ENCODE data around the gene FYCO1.
A peak's percentile ranks its signal among the peaks of the same experiment; 100 is the strongest.

Gene FYCO1

GRCh38 chr3:45885979-45886705 lies 109.5 kb downstream of the FYCO1 start, which contains the start of gene CCR9:
Gene CCR9, plus strand, starts transcription at chr3:45886543. Its CDS starts 8,391 bp downstream, at chr3:45894934.
- H3K36me3 Mint-ChIP-seq, result no peaks in the 10 kb centered on the region
- no peak within 1 kb of the TSS for H3K27ac Mint-ChIP-seq
- peaks cover 4 to 6% of the 10 kb centered on the region in 2 donors for H3K27me3 Mint-ChIP-seq
- H3K4me1 Mint-ChIP-seq, result peaks cover 28 to 57% of the 10 kb centered on the region in 2 donors
- H3K9me3 Mint-ChIP-seq, result no peaks in the 10 kb centered on the region
- no peak within 1 kb of the TSS for H3K4me3 Mint-ChIP-seq
- ATAC-seq (replicated peaks) (no peak), DNase-seq (no peak)

- Mint-ChIP-seq H3K9me3 (no peaks in the 10 kb centered on the region), H3K4me3 (no peak overlapping the region), H3K36me3 (no peaks in the 10 kb centered on the region), H3K27ac (no peak overlapping the region), H3K4me1 (peaks cover 21 to 50% of the 10 kb centered on the region in 2 donors), H3K27me3 (peaks cover 4 to 6% of the 10 kb centered on the region in 2 donors)
- DNase-seq (no peak), ATAC-seq (replicated peaks) (peak in 1 of 2 donors; percentile 54)
Observed at GRCh38 chr3:45884368-45885201, 111.0 kb downstream of the FYCO1 start.

GRCh38 chr3:45881078-45882022 lies 114.3 kb downstream of the FYCO1 start:
- Mint-ChIP-seq H3K4me3 (no peak overlapping the region), H3K27me3 (peaks cover 4 to 6% of the 10 kb centered on the region in 2 donors), H3K27ac (no peak overlapping the region), H3K9me3 (no peaks in the 10 kb centered on the region), H3K36me3 (no peaks in the 10 kb centered on the region), H3K4me1 (peaks cover 8 to 30% of the 10 kb centered on the region in 2 donors)
- ATAC-seq (replicated peaks) (peak; percentile 49 to 56), DNase-seq (no peak)

- Mint-ChIP-seq H3K27ac (no peak overlapping the region), H3K27me3 (peaks cover 4 to 6% of the 10 kb centered on the region in 2 donors), H3K4me3 (no peak overlapping the region), H3K9me3 (no peaks in the 10 kb centered on the region), H3K36me3 (no peaks in the 10 kb centered on the region), H3K4me1 (peaks cover 7 to 27% of the 10 kb centered on the region in 2 donors)
- no peak for DNase-seq
- no peak for ATAC-seq (replicated peaks)
Observed at GRCh38 chr3:45880725-45881077, 114.9 kb downstream of the FYCO1 start.

DNA sequence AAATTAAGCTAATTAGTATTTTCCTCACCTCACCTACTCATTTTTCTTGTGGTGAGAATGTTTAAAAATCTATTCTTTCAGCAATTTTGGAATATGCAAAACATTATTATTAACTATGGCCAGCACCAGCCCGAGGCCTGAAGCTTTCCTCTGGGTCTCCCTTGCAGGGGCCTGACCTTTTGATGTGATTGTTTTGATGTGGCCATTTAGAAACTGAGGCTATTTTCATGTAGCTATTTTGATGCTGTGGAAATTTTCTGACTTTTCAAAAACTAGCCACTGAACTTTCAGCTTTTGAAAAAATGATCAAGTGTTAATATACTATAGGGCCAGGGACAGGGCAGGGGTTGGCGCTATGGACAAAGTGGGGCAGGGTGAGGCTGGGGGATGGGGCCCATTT lies 117.5 kb downstream of the FYCO1 start:
- Mint-ChIP-seq H3K4me3 (no peak overlapping the region), H3K4me1 (peaks cover 5 to 19% of the 10 kb centered on the region in 2 donors), H3K27me3 (no peaks in the 10 kb centered on the region), H3K36me3 (peaks cover 0 to 4% of the 10 kb centered on the region in 2 donors), H3K9me3 (peaks cover 1 to 7% of the 10 kb centered on the region in 2 donors), H3K27ac (no peak overlapping the region)
- ATAC-seq (replicated peaks) (peak in 1 of 2 donors; percentile 54), DNase-seq (no peak)

DNA sequence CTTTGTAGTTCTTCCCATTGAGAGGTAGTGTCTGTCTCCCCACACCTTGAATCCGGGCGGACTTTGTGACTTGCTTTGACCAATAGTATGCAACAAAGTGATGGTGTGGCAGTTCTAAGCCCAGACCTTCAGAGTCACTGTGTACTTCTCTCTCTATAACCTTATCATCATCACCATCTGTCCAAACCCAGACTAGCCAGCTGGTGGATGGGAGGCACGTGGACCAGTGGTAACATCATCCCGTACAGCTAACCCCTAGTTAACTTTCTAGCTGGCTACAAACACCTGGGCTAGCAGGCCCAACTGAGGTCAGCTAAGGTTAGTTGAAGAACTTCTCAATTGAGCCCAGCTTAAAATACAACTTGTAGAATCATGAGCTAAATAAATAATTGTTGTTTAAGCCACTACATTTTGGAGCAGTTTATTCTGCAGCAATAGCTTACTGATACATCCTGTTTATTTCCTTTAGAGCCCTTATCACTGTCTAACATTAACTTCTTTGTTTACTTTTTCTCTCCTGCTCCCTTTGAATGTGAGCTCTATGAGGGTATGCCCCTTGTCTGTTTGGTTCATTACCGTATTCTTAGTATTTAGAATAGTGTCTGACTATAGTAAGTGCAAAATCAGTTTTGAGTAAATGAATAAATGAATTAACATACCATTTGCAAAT lies 120.8 kb downstream of the FYCO1 start:
- Mint-ChIP-seq H3K4me1 (peaks cover 15 to 32% of the 10 kb centered on the region in 2 donors), H3K27me3 (no peaks in the 10 kb centered on the region), H3K4me3 (no peak overlapping the region)

GRCh38 chr3:45873638-45874037 lies 122.0 kb downstream of the FYCO1 start:
- ATAC-seq (replicated peaks) (no peak), DNase-seq (no peak)
- Mint-ChIP-seq H3K4me3 (no peak overlapping the region), H3K27me3 (no peaks in the 10 kb centered on the region), H3K9me3 (peaks cover 1 to 7% of the 10 kb centered on the region in 2 donors), H3K27ac (no peak overlapping the region), H3K4me1 (peaks cover 15 to 35% of the 10 kb centered on the region in 2 donors), H3K36me3 (peaks cover 0 to 4% of the 10 kb centered on the region in 2 donors)

More for the DNA sequence above, 120.8 kb downstream of the FYCO1 start:
- Mint-ChIP-seq H3K36me3 (peaks cover 0 to 4% of the 10 kb centered on the region in 2 donors), H3K9me3 (peaks cover 1 to 7% of the 10 kb centered on the region in 2 donors), H3K27ac (no peak overlapping the region)
- ATAC-seq (replicated peaks) (no peak), DNase-seq (no peak)

- H3K36me3 Mint-ChIP-seq, result peaks cover 0 to 4% of the 10 kb centered on the region in 2 donors
- H3K27ac Mint-ChIP-seq, result no peak overlapping the region
- ATAC-seq (replicated peaks), result no peak
- DNase-seq, result no peak
- H3K27me3 Mint-ChIP-seq, result no peaks in the 10 kb centered on the region
- H3K9me3 Mint-ChIP-seq, result peaks cover 1 to 7% of the 10 kb centered on the region in 2 donors
- peaks cover 15 to 29% of the 10 kb centered on the region in 2 donors for H3K4me1 Mint-ChIP-seq
- no peak overlapping the region for H3K4me3 Mint-ChIP-seq
Observed at GRCh38 chr3:45873036-45873435, 122.6 kb downstream of the FYCO1 start.

- no peaks in the 10 kb centered on the region for H3K27me3 Mint-ChIP-seq
- peaks cover 1 to 7% of the 10 kb centered on the region in 2 donors for H3K9me3 Mint-ChIP-seq
- H3K27ac Mint-ChIP-seq, result no peak overlapping the region
- H3K4me1 Mint-ChIP-seq, result peaks cover 15 to 28% of the 10 kb centered on the region in 2 donors
- ATAC-seq (replicated peaks), result peak; percentile 76 to 87
- peak overlapping the region in 1 of 2 donors; percentile 32 for H3K4me3 Mint-ChIP-seq
- peaks cover 0 to 4% of the 10 kb centered on the region in 2 donors for H3K36me3 Mint-ChIP-seq
- peak; percentile 17 for DNase-seq
Observed at GRCh38 chr3:45872569-45872968, 123.1 kb downstream of the FYCO1 start.

GRCh38 chr3:45871780-45872179 lies 123.8 kb downstream of the FYCO1 start:
- no peak overlapping the region for H3K27ac Mint-ChIP-seq
- H3K36me3 Mint-ChIP-seq, result peaks cover 0 to 4% of the 10 kb centered on the region in 2 donors
- DNase-seq (no peak), ATAC-seq (replicated peaks) (no peak)
- H3K4me1 Mint-ChIP-seq, result peaks cover 15 to 33% of the 10 kb centered on the region in 2 donors
- H3K4me3 Mint-ChIP-seq, result peak overlapping the region in 1 of 2 donors; percentile 32
- H3K27me3 Mint-ChIP-seq, result peaks cover 0 to 4% of the 10 kb centered on the region in 2 donors
- peaks cover 1 to 7% of the 10 kb centered on the region in 2 donors for H3K9me3 Mint-ChIP-seq

- DNase-seq (peak; percentile 9), ATAC-seq (replicated peaks) (peak; percentile 72 to 78)
- Mint-ChIP-seq H3K4me3 (no peak overlapping the region), H3K27ac (no peak overlapping the region), H3K4me1 (peaks cover 18 to 42% of the 10 kb centered on the region in 2 donors), H3K9me3 (peaks cover 1 to 7% of the 10 kb centered on the region in 2 donors), H3K27me3 (peaks cover 0 to 4% of the 10 kb centered on the region in 2 donors), H3K36me3 (peaks cover 0 to 4% of the 10 kb centered on the region in 2 donors)
Observed at GRCh38 chr3:45870099-45870498, 125.5 kb downstream of the FYCO1 start.

GRCh38 chr3:45869638-45870037 lies 126.0 kb downstream of the FYCO1 start:
- no peak for ATAC-seq (replicated peaks)
- Mint-ChIP-seq H3K4me3 (no peak overlapping the region), H3K27me3 (peaks cover 0 to 4% of the 10 kb centered on the region in 2 donors), H3K4me1 (peaks cover 22 to 47% of the 10 kb centered on the region in 2 donors), H3K9me3 (peaks cover 1 to 7% of the 10 kb centered on the region in 2 donors), H3K36me3 (peaks cover 0 to 4% of the 10 kb centered on the region in 2 donors), H3K27ac (no peak overlapping the region)
- no peak for DNase-seq

DNA sequence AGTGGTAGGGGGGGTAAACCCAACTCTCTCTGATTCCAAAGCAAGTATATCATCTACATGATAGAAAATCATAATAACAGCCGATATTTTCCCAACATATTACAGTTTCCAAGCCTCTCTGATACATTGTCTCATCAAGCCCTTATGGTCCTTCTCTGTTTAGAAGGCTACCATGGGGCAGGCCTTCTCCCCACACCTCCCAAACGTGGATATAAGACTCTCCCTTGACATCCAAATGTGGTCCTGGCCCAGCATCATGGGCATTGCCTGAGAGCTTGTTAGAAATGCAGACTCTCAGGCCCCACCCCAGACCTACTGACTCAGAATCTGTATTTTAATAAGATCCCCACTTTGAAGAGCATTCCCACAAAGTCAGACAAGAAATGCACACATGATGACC lies 127.0 kb downstream of the FYCO1 start:
- DNase-seq (no peak), ATAC-seq (replicated peaks) (no peak)
- peaks cover 0 to 3% of the 10 kb centered on the region in 2 donors for H3K36me3 Mint-ChIP-seq
- peaks cover under 1 to 4% of the 10 kb centered on the region in 2 donors for H3K27me3 Mint-ChIP-seq
- H3K4me1 Mint-ChIP-seq, result peaks cover 22 to 49% of the 10 kb centered on the region in 2 donors
- H3K27ac Mint-ChIP-seq, result no peak overlapping the region
- H3K4me3 Mint-ChIP-seq, result no peak overlapping the region
- H3K9me3 Mint-ChIP-seq, result peaks cover under 1 to 3% of the 10 kb centered on the region in 2 donors

Measured in stimulated activated naive B cell treated with anti-CD40 and anti-IgM and Interleukin-4, amounts not matched to agents 10 μg/mL and 1 μg/mL and 100 μg/mL, for 72 hours (primary cell).